Pancreas (tissue), 10 donors: ENCODE measurements around the gene EXOC4. TPM values are rescaled to one million over a fixed set of nuclear protein-coding genes. Genes with fewer than 3 reads are reported as not detected.

ENCODE experiments used
- ATAC-seq, 4 donors: fragments of 200-7000 bp; cut with Tn5 transposase; one replicate each; pipeline versions ENCODE4 v1.8.0 to v1.9.1; 2020; ENCODE audit warnings: mild to moderate bottlenecking in 4 of 4, moderate library complexity in 4 of 4
- DNase-seq, 6 donors: peaks; one replicate each; pipeline ENCODE4 v3.0.0-alpha.2; 2020
- FAIRE-seq: peaks from 2 replicates; lab custom pipeline; 2012; peaks lifted over from hg19 to GRCh38; lab: Jason Lieb, UNC
- H3K27ac ChIP-seq, 4 donors: fragments of 200-600 bp; sonication (generic); 1 replicate in 3 of 4; 2 replicates in 1 of 4; pipeline versions ENCODE4 v1.5.0 to v1.8.0; 2020
- H3K27me3 ChIP-seq, 4 donors: fragments of 200-600 bp; one replicate each; pipeline ENCODE4 v1.8.0; 2021
- H3K36me3 ChIP-seq, 3 donors: fragments of 200-600 bp; sonication (generic) in 1 of 3; one replicate each; pipeline versions ENCODE4 v1.5.0 to v1.8.0; 2020 to 2021
- H3K4me1 ChIP-seq, 3 donors: fragments of 200-600 bp; one replicate each; pipeline ENCODE4 v1.8.0; 2021
- H3K4me3 ChIP-seq, 4 donors: fragments of 200-600 bp; sonication (generic) in 2 of 4; one replicate each; pipeline versions ENCODE4 v1.5.0 to v1.8.0; 2020 to 2021
- H3K9me3 ChIP-seq, 4 donors: fragments of 200-600 bp; one replicate each; pipeline ENCODE4 v1.8.0; 2021
- WGBS, 2 donors: extraction: QIAGEN DNeasy Blood & Tissue Kit; methylation state at CpG; one replicate each; pipeline ENCODE4 v1.1.7; 2013; 5-methylcytosine and 5-hydroxymethylcytosine counted together
- intact Hi-C, 3 donors: fragments of 100-400 bp; cut with DNase I; formaldehyde crosslinking; loops; one replicate each; pipeline versions ENCODE4 v1.11.1 to v1.14.2; 2022
- polyA plus RNA-seq, 2 donors: library from polyadenylated mRNA; stranded (reverse); fragments of 200-250 nt; gene quantifications; one replicate each; pipeline ENCODE4 v1.2.3, GENCODE V29; 2013
- total RNA-seq, 6 donors: library from RNA; stranded (reverse); fragmentation: NEBNext Ultra II Directional in 4 of 6; extraction: Animal tissue kit (Norgen Biotek cat#: 25700) in 4 of 6; gene quantifications; one replicate each; pipeline versions ENCODE4 v1.2.1 to v1.2.4, GENCODE V29; 2021 to 2023
- TF ChIP-seq, protein P1 (sequence below), 4 donors: fragments of 200-600 bp; sonication (generic) in 3 of 4; IDR thresholded peaks; one replicate each; pipeline versions ENCODE4 v1.5.0 to v1.8.0; 2021; ENCODE audit warnings: antibody characterized with exemption in 4 of 4
- donor health status: healthy with polysubstance abuse.
- donor health status: DM: no; HTN: no; CAD: no; lungs with moderate emphysema.
- donor health status: DM: no; HTN: no; CAD: no.
- donor health status: control.
- donor health status: control.
- donor health status: Bipolar disorder and iron deficiency.
- donor health status: DM: yes; HTN: yes; CAD: no.
- donor health status: DM: no; HTN: no; CAD: no.
- donor health status: DM: no; HTN: no; CAD: no.
- donor health status: DM: yes; HTN: yes; CAD: no.

EXOC4 gene
- total and polyA plus RNA-seq, 8 donors = 13.4 to 81.2 (median 53.8) TPM

DNA sequence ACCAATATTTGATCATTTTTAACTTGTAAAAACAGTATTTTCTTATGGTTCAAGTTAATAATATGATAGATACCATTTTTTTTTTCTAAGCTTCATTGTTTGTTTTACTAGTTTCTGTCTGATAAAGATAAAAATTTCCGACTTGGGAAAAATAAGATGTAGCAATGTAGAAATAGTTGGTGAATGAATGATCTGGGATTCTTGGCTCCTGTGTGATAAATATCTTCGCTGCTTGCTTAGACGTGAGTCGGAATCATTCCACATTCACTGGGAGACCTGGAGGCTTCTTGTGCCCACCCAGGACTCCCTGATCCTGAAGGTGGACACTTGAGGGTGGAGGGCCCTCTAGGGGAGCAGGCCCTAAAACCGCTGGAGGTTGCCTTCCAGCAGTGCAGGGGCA lies 47.9 kb downstream of the EXOC4 start:
- ATAC-seq (peak in 3 of 4 donors; percentile 20 to 45 (median 28)), FAIRE-seq (no peak), DNase-seq (no peak)
- WGBS, 2 donors = 70 to 72% methylated on average over 5 of the region's 5 CpGs
- H3K9me3 ChIP-seq = no peaks in the 10 kb centered on the region
- intact Hi-C loops = no loop called here
- peak overlapping the region in 1 of 4 donors; percentile 28 for H3K27ac ChIP-seq
- TF ChIP-seq, protein P1, sequence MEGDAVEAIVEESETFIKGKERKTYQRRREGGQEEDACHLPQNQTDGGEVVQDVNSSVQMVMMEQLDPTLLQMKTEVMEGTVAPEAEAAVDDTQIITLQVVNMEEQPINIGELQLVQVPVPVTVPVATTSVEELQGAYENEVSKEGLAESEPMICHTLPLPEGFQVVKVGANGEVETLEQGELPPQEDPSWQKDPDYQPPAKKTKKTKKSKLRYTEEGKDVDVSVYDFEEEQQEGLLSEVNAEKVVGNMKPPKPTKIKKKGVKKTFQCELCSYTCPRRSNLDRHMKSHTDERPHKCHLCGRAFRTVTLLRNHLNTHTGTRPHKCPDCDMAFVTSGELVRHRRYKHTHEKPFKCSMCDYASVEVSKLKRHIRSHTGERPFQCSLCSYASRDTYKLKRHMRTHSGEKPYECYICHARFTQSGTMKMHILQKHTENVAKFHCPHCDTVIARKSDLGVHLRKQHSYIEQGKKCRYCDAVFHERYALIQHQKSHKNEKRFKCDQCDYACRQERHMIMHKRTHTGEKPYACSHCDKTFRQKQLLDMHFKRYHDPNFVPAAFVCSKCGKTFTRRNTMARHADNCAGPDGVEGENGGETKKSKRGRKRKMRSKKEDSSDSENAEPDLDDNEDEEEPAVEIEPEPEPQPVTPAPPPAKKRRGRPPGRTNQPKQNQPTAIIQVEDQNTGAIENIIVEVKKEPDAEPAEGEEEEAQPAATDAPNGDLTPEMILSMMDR (IDR thresholded peaks at IDR 0.05) = no peak
- no peaks in the 10 kb centered on the region for H3K27me3 ChIP-seq
- H3K36me3 ChIP-seq = no peaks in the 10 kb centered on the region
- peaks cover 10 to 33% (median 30%) of the 10 kb centered on the region in 3 donors for H3K4me1 ChIP-seq
- no peak overlapping the region for H3K4me3 ChIP-seq

- no peak for FAIRE-seq
- ATAC-seq = peak in 3 of 4 donors; percentile 32 to 69 (median 35)
- peak overlapping the region in 1 of 4 donors; percentile 28 for H3K27ac ChIP-seq
- intact Hi-C loops = no loop called here
- WGBS, 2 donors = 8 to 9% methylated on average over 2 of the region's 2 CpGs
- DNase-seq = no peak
- TF ChIP-seq, protein P1 (IDR thresholded peaks at IDR 0.05) = no peak
- H3K27me3 ChIP-seq = no peaks in the 10 kb centered on the region
- H3K4me3 ChIP-seq = no peak overlapping the region
- no peaks in the 10 kb centered on the region for H3K36me3 ChIP-seq
- no peaks in the 10 kb centered on the region for H3K9me3 ChIP-seq
- peaks cover 4 to 27% (median 23%) of the 10 kb centered on the region in 3 donors for H3K4me1 ChIP-seq
Measured at GRCh38 chr7:133301444-133301843, 48.6 kb downstream of the EXOC4 start.

DNA sequence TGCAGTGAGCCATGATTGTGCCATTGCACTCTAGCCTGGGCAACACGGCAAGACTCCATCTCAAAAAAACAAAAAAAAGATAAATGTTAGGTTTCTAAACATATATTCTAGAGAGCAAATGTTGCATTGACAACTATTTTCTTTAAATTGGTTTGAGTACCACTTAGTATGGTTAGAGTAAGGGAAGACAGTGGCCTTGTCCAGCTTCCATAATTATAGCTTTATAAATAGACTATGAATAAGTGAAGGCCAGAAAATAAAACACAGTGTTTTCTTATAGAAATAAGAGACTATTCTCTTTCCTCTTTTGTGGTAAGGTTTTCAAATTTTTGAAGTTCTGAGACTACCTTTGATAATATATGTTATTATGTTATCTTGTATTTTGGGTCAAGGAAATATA lies 50.5 kb downstream of the EXOC4 start:
- no peak overlapping the region for H3K27ac ChIP-seq
- WGBS, 2 donors = 96 to 98% methylated on average over 1 of the region's 1 CpG
- H3K27me3 ChIP-seq = no peaks in the 10 kb centered on the region
- no peak for DNase-seq
- ATAC-seq = no peak
- TF ChIP-seq, protein P1 (IDR thresholded peaks at IDR 0.05) = no peak
- no peaks in the 10 kb centered on the region for H3K9me3 ChIP-seq
- H3K4me1 ChIP-seq = peaks cover 0 to 24% (median 17%) of the 10 kb centered on the region in 3 donors
- no peaks in the 10 kb centered on the region for H3K36me3 ChIP-seq
- no peak for FAIRE-seq
- intact Hi-C loops = no loop called here
- no peak overlapping the region for H3K4me3 ChIP-seq

- H3K27me3 ChIP-seq = no peaks in the 10 kb centered on the region
- no peak for DNase-seq
- intact Hi-C loops = no loop called here
- 87 to 96% methylated on average over 2 of the region's 2 CpGs for WGBS, 2 donors
- no peak overlapping the region for H3K4me3 ChIP-seq
- TF ChIP-seq, protein P1 (IDR thresholded peaks at IDR 0.05) = no peak
- H3K36me3 ChIP-seq = no peaks in the 10 kb centered on the region
- H3K27ac ChIP-seq = no peak overlapping the region
- peaks cover 0 to 24% (median 17%) of the 10 kb centered on the region in 3 donors for H3K4me1 ChIP-seq
- no peak for FAIRE-seq
- no peak for ATAC-seq
- no peaks in the 10 kb centered on the region for H3K9me3 ChIP-seq
Measured at GRCh38 chr7:133303931-133304330, 51.1 kb downstream of the EXOC4 start.

GRCh38 chr7:133309333-133309732 lies 56.5 kb downstream of the EXOC4 start:
- Histone ChIP-seq H3K27me3 (no peaks in the 10 kb centered on the region), H3K9me3 (no peaks in the 10 kb centered on the region), H3K27ac (peak overlapping the region in 2 of 4 donors; percentile 46 to 55), H3K4me3 (no peak overlapping the region), H3K36me3 (no peaks in the 10 kb centered on the region), H3K4me1 (peaks cover 3 to 17% (median 12%) of the 10 kb centered on the region in 3 donors)
- intact Hi-C loops = no loop called here
- ATAC-seq = no peak
- TF ChIP-seq, protein P1 (IDR thresholded peaks at IDR 0.05) = no peak
- FAIRE-seq = no peak
- no peak for DNase-seq
- WGBS, 2 donors = 97% methylated on average over 6 of the region's 6 CpGs
